8988T (cell line): ENCODE measurements around the gene PSMB8.
A peak's percentile ranks its signal among the peaks of the same experiment; 100 is the strongest.

ENCODE experiments used
- DNase-seq: peaks from one replicate; pipeline ENCODE4 v3.0.0; 2011

PSMB8 gene

DNA sequence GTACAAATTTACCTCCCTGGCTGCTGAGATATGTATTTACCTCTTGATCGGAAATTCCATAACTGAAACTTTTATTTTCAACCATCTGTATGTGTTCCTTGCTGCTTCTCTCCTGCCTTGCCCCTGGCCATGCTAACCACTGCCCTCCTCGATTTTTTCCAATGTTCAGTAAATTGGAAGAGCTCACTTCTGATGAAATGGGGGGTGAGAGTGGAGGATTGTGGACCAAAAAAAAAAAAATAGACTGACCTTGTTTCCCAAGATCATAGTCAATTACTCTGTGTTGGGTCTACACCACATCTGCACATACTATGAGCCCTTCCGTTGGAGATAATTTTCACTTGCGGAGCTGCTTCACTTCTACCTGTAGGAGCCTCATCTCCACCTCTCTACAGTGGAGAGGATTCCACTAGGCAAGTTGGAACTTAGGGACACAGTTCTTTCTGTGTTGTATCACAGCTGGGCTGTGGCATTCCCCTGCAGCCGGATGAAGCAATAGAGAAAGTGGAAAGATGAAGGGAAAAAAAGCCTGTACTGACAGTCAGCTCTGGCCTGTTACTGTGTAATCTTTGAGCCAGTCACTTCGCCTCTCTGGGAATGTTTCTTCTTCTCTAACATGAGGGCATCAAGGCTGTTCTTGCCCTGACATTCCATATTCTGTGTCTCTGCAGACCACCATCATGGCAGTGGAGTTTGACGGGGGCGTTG is 11.8 kb upstream of the PSMB8 start:
- DNase-seq, result no peak

DNA sequence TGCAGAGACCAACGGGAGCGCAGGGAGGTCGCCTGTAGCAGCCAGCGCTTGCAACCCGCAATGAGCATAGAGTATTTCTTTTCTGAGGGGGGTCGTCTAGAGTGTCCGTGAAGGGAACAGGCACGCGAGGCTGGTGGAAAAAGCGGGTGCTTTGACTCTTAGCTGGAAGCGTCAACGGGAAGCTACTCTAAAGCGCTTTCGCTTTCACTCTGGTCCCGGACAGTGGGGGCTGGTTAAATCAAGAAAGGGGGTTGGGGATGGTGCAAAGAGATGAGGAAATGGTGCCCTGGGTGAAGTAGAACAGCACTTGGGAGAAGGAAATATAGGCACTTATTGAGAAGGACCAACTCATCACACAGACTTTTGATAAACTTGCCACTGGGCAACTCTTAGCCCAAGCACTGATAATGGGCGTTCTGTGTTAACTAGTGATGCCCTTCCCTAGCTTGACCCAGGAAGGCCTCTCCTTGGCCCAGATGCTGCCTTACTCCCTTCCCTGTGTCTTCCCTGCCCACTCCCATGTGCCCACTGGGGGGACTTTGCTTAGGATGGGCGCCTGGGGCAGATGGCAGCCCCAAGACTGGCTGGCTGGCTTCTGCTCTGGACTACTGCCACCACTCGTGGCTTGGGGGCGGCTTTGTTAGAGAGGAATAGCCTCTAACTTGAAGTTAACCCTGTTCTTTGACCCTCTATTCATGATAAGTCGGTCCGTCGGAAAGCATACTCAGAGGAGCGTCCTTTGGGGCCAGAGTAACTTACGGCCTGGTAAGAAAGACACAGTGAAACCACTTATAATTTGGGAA is 10.7 kb upstream of the PSMB8 start:
- peak; percentile 30 for DNase-seq

DNA sequence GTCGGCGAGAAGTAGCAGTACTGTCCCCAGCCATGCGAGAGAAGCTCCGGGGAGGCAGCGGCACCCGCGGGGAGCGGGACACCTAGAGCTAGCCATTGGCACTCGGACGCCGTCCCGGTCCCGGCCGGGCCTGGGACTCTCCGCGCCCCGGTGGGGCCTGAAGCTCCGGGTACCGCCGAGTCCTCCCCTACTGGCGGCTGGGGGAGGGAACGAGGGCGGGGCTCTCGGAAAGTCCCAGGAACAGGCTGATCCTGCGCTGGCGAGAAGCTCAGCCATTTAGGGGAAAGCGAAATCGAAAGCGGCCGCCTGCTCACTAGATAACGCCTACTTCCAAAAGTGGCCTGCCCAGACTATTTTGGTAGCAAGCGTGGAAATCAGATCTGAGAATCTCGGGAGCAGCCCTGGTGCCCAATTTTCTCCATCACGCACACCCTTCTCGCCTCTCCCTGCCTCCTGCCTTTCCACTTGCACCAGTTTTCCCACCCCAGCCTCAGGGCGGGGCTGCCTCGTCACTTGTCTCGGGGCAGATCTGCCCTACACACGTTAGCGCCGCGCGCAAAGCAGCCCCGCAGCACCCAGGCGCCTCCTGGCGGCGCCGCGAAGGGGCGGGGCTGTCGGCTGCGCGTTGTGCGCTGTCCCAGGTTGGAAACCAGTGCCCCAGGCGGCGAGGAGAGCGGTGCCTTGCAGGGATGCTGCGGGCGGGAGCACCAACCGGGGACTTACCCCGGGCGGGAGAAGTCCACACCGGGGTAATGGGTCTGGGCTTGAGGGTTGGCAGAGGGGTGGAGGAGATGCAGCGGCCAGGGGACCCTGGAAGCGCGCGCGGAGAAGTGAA is 9.9 kb upstream of the PSMB8 start, which contains the start of the genes PSMB9 and TAP1:
TSS of gene PSMB9 (plus strand) at position 652 of the 835 bp plus-strand sequence. CDS start at position 690, 38 bp downstream.
TSS of gene TAP1 (minus strand) at position 164 of the 835 bp plus-strand sequence. CDS start at position 96, 68 bp downstream.
- peak; percentile 86 for DNase-seq

DNA sequence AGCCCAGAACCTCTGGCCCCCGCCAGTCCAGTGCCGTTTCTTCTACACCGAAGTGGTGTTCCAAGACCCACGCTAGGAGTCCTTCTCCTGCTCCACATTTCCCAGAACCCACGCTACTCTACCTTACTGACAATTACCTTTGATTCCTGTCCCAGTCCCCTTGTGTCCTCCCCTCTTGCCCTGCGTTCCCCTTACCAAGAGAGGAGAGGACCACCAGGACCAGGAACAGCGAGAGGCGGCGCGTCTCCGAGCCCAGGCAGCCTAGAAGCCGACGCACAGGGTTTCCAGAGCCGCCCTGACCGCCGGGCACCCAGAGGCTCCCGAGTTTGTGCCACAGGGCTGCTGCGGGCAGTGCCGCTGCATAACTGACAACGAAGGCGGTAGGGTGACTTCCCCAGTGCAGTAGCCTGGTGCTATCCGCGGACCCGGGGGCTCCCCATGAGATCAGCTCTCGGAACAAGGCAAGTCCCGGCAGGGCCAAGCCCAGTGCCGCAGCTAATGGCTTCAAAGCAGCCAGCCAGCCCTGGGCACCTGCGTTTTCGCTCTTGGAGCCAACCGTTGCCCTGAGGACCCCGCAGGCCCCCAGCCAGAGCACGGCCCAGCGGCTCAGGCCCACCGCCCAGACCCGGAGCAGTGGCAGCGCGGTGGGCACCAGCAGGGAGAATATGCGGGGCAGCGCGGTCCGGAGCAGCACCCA is 9.1 kb upstream of the PSMB8 start:
- DNase-seq, result peak; percentile 34

DNA sequence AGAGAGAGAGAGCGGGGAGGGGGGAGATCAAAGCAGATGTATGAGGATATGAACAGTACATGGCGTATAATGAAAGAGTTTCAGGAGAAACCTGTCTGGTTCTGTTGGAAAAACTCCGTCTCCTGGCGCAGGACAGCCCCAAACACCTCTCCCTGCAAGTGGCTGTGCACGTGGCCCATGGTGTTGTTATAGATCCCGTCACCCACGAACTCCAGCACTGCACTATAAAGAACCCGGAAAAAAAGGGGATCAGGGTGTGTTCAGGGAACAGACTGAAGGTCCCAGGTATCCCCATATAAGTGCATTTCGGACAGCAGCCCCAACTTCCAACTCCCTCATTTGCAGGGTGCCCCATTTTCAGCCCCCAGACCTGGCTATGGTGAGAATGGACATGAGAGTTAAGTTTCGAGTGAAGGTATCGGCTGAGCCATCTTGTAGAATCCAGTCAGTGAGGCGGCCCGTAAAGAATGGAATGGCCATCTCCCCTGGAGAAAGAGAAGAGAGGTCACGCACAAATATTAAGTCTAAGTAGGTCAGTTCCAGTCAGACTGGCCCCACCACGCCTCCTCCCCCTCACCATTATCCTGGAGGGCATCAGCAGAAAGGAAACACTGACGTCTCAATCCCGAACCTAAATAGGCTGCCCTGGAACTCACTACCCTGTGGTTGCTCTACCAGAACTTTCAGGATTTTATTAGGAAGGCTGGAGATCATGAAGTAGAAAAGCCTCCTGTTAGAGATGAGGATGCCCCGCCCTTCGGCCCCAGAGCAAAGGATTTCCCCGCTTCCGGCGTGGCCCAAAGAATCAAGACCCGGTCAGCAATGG is 8.4 kb upstream of the PSMB8 start:
- no peak for DNase-seq

DNA sequence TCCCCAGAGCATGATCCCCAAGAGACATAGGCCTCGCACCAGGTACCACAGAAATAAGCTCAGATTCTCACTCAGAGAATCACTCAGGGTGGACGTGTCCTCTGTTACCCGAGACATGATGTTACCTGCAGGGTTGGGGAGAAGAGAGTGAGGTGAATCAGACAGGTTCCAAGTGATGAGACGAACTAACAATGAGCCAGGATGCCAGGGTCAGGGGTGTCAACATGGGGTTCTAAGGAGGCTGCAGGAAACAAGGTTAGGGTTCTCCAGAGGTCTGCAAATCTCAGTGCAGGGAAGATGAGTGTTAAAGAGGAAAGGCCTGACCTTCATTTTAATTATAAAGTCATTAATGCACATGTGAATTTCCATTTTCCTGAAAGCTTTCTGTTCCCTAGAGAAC is 7.2 kb upstream of the PSMB8 start:
- no peak for DNase-seq

DNA sequence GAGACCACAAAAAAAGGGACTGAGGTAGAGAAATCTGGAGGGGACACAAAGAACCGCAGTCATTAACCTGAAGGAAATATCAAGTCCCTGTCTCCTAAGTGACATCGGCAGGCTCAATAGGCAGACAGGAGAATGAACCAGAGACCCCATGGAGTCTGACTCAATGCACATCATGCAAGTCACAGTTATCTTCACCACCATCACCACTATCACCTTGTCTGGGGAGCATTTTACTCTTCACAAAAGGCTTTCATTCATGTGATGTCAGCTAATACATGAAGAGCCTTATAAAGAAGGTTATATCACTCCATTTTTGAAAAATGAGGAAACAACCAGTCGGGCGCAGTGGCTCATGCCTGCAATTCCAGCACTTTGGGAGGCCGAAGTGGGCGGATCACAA is 5.3 kb upstream of the PSMB8 start:
- no peak for DNase-seq

DNA sequence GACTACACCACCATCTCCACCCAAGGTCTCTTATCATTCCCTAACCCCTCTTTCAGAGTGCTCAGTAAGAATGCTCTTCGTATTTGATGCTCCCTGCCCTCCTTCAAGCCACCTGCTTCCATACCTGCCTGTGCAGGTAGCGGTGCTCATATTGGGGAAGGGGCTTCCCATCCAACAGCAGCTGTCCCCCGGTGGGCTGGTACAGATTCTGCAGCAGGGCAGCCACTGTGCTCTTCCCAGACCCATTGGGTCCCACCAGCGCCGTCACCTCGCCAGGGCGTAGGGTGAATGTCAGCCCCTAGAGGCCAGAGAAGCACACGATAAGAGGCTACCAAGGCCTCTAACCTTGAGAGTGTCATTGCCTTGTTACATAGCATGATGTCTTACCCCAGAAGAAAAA is 3.9 kb upstream of the PSMB8 start:
- DNase-seq, result no peak

DNA sequence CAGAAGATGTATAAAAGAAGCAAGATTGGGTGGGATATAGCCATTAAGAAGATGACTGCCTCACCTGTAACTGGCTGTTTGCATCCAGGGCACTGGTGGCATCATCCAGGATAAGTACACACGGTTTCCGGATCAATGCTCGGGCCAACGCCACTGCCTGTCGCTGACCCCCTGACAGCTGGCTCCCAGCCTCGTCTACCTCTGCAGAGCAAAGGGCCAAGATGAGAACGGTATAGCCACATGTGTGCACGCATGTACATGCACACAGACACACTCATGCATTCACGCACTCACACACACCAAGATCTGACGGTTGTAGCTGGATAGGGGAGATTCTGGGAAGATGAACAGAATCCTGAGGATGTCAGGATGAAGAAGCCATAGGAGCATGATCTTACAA is 3.2 kb upstream of the PSMB8 start:
- no peak for DNase-seq

DNA sequence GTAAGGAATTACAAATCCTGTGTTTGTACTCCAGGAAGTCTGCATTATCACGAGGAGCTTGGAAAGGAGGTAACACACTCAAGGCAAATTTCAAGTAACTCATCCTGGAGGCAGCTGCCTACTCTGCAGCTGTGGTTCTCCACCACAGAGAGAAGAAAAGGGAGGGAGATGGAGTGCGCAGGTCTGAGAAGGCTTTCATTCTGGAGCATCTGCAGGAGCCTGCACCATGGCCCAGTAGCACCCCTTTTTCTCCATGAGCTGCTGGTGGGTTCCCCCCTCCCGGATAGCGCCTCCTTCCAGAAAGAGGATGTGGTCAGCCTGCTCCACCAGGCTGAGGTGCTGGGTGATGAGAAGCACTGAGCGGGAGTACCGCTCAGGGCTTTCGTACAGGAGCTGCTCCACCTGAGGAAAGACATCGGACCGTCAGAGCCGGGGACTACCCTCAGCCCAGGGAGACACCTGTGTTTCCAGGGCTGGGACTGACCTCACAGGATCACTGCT is 1.6 kb upstream of the PSMB8 start:
- DNase-seq, result no peak

DNA sequence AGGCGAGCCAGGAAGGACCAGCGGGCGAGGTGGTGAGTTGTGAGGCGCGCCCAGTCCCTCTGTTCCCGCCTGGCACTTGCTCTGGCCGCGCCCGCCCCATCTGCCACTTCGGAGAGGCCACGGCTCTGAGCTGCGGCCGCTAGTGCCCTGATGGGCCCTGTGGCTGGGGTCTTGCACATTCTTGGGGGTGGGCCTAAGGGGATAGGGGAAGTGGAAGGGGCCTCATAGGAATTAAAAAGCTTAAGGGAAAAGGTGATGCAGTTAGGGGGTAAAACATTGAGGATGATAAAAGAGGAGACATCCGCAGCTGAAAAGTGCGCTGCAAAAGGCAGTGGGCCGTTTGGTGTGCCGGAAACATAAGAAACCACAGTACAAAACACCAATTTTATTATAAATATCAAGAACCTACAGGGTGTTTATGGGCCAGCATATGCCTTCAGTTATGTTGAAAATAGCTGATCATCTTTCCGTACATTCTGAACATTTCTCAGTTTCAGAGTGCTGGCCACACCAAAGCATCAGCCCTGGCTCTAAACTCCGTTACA is 1.1 kb upstream of the PSMB8 start:
- DNase-seq, result no peak

DNA sequence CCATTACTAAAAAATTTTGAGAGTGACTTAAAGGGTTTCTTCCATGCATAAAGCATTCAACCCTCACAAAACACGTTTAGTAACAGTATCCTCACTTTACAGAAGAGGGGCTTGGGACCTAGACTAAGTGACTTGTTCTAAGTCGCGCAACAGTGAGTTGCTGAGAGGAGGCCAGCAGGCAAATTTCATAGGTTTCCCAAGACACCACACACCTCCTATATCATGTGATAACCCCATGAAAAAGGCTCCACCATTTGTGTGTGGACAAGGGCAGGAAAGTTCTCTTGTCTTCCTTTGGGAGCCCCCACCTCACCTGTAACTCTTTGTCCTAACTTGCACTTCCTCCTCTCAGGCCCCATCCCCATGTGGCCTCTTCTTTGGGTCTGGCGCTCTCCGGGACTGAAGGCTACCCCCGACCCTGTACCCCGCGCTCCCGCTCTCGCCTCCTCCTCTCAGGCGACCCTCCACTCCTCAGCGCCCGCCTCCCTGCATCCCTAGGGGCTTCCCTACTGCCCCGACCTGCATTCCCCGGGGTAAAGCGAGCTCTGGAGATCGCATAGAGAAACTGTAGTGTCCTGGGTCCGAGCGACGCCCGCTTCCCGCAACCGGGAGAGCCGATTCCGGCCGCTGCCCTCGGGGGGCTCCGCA is 392 bp downstream of the PSMB8 start:
- DNase-seq, result no peak

DNA sequence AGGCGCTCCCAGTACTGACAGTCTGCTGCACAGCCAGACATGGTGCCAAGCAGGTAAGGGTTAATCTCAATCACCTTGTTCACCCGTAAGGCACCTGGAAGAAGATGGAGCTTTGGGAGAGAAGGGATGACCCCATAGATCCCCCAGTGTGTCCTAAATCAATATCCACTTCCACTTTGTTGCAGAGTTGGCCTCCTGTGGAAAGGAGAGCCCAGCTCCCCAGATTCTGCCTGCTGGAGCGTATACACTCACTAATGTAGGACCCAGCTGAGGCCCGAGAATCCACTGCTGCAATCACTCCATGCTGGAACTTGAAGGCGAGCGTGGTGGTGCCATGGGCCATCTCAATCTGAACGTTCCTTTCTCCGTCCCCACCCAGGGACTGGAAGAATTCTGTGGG is 1.2 kb downstream of the PSMB8 start:
- DNase-seq, result no peak

DNA sequence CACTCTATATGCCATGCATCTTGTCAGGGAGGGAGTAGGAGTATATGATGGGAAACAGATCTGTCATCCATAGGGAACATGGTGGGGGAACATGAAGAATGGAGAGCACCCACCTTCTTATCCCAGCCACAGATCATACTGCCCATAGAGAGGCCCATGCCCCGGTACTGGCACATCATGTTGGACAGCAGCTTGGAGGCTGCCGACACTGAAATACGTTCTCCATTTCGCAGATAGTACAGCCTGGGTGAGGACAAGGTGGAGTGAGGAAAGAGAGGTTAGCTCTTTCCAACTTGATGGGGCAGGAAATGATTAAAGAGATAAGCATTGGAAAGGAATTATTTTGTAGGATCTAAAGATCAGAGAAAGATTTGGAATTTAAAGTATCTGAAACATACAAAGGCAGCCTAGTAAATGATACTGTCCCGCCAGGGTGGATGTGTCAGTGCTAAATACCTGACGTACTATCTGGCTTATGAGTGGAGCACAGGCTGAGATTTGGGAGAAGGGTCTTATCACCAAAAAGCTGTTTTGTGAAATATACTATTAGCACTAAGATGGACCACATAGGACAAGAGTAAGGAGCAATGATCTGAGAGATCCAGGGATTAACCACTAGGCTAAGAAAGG is 1.7 kb downstream of the PSMB8 start:
- DNase-seq, result no peak

DNA sequence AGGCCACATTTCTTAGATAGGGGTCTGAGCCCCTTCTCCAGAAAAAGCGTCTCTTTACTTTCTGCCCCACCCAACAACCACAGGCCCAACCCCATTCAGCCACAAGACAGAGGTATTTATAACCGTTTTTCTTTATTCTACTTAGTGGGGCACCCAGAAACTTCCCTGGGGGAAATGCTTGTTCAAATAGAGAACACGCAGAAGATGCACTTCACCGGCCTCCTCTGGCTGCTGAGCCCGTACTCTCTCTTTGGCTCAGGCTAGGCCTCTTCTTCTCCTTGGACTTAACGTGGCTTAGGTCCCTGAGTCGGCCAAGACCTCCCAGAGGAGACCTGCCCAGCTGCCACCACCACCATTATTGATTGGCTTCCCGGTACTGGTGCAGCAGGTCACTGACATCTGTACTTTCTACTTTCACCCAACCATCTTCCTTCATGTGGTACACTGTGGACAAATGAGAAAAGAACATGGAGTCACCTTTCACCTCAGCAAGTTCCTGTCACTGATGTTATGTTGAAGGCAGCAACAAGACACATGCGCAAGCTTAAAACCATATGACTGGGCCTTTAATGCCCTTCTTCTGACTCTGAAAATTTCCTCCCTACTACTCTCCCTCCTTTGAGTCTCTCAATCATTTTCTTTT is 3.1 kb downstream of the PSMB8 start:
- DNase-seq, result no peak

DNA sequence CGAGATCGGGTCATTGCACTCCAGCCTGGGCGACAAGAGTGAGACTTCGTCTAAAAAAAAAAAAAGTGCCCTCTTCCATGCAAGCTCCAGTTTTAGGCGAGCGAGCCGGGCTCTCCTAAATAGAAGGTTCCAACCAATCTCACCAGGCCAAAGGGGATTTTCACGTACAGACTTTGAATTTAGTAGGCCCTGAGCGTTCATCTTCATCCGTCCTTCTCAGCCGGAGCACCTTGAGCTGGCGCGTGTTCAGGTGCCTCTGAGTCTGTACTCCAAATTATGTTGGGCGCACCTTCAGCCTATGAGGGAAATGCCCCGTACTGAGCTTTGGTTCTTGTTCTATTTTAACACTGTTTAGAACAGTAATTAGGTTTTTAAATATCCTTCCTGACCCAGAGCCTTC is 4.5 kb downstream of the PSMB8 start:
- DNase-seq, result no peak

DNA sequence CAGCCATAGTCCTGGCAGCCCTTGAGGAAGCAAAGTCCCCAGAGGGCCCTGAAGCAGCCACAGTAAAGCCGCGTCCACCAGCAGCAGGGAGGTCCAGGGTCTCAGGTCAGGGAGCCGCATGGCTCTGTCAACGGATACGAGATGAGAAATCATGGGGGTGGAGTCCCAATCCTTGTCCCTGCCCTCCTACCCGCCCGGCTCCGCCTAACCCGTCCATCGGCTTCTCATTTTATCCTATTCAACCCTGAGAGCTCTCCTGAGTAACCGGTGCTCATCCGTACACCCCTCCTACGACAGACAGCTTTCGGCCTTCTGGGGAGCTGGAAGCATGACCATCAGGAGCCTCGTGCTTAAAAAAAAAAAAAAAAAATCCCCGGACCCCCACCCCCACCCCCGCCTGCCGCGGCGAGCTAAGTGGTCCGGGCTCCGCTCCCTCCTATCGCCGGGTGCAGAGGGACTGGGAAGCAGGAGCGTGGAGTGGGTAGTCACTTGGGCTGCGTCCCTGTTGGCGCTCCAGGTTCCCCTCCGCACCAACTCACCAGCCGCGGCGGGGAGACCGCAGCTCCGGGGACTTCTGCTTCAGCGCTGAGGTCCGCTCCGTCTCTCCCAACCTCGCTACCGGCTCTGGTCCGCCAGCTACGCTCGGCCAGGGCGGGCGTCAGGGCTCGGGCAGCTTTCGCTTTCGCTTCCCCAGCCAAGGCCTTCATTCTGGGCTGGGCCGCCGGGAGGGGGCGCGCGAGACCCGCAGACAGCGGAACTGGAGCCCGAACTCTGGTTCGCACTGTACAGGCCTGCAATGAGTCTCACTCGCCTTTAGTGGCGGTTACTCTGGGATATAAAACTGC is 5.5 kb downstream of the PSMB8 start, which contains the start of gene TAP2:
TSS of gene TAP2 (minus strand) at position 626 of the 845 bp plus-strand sequence. CDS start at position 120, 506 bp downstream.
- DNase-seq, result peak; percentile 85

DNA sequence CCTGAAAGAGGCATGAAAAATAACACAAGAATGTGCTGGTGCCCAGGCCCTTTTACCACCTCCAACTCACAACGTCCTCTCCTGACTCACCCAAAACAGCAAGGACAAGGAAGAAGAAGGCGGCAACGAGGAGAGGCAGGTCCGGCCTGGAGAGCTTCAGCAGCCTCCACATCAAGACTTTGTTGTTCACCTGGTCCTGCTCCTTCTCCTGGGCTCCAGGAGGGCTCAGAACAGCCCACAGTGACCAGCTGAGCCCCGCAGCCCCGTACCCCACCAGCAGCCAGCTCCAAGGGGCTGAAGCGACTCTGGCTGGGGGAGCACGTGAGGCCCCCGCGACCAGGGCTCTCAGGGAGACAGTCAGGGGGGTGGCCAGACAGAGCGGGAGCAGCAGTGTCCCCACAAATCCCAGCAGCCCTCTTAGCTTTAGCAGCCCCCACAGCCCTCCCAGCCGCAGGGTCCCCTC is 6.2 kb downstream of the PSMB8 start:
- DNase-seq, result no peak
